GM19452 (cell line): ENCODE measurements around the gene CAVIN2.

Experiments
- ATAC-seq: cut with Tn5 transposase; IDR thresholded peaks from one replicate; pipeline ENCODE4 v1.9.1; 2021; ENCODE audit not compliant: unreplicated experiment

CAVIN2 gene

GRCh38 chr2:191839918-191840804 is 6.7 kb downstream of the CAVIN2 start:
- no peak for ATAC-seq

- ATAC-seq, result no peak
Measured at GRCh38 chr2:191838526-191838925, 8.4 kb downstream of the CAVIN2 start.

- ATAC-seq, result peak; percentile 51
Measured at GRCh38 chr2:191836853-191837769, 9.8 kb downstream of the CAVIN2 start.

- no peak for ATAC-seq
Measured at GRCh38 chr2:191836471-191836852, 10.4 kb downstream of the CAVIN2 start.

- ATAC-seq, result no peak
Measured at GRCh38 chr2:191835539-191836350, 11.1 kb downstream of the CAVIN2 start.

- no peak for ATAC-seq
Measured at GRCh38 chr2:191835100-191835499, 11.8 kb downstream of the CAVIN2 start.

GRCh38 chr2:191833356-191833755 is 13.5 kb downstream of the CAVIN2 start:
- no peak for ATAC-seq

GRCh38 chr2:191832668-191833067 is 14.2 kb downstream of the CAVIN2 start:
- ATAC-seq, result no peak

- no peak for ATAC-seq
Measured at GRCh38 chr2:191831410-191831994, 15.4 kb downstream of the CAVIN2 start.

GRCh38 chr2:191824398-191824797 is 22.5 kb downstream of the CAVIN2 start:
- no peak for ATAC-seq

- no peak for ATAC-seq
Measured at GRCh38 chr2:191821078-191821477, 25.8 kb downstream of the CAVIN2 start.

- no peak for ATAC-seq
Measured at GRCh38 chr2:191818725-191819350, 28.1 kb downstream of the CAVIN2 start.

- no peak for ATAC-seq
Measured at GRCh38 chr2:191818133-191818532, 28.8 kb downstream of the CAVIN2 start.

GRCh38 chr2:191815010-191815409 is 31.9 kb downstream of the CAVIN2 start:
- ATAC-seq, result no peak

- ATAC-seq, result no peak
Measured at GRCh38 chr2:191813943-191814342, 32.9 kb downstream of the CAVIN2 start.

- ATAC-seq, result peak; percentile 86
Measured at GRCh38 chr2:191811807-191812602, 34.9 kb downstream of the CAVIN2 start.

GRCh38 chr2:191806396-191806795 is 40.5 kb downstream of the CAVIN2 start:
- ATAC-seq, result no peak

- ATAC-seq, result no peak
Measured at GRCh38 chr2:191804766-191805165, 42.1 kb downstream of the CAVIN2 start.

- ATAC-seq, result no peak
Measured at GRCh38 chr2:191803007-191803406, 43.9 kb downstream of the CAVIN2 start.
